Activated CD8-positive, alpha-beta memory T cell treated with anti-CD3 and anti-CD28 coated beads, Interleukin-2, amount 50 U/mL, for 24 hours (primary cell): ENCODE measurements around the gene ADK.
"Not testable (repeated sequence)": the region's sequence is repeated elsewhere in the genome, so short reads cannot be mapped to it uniquely, and the experiment has no call there.

Experiments used
- DNase-seq: peaks from one replicate; pipeline ENCODE4 v3.0.0-alpha.2; 2020; ENCODE audit errors: extremely low read depth

ADK gene

GRCh38 chr10:74488907-74489306 lies 337.9 kb downstream of the ADK start:
- DNase-seq, result no peak

- no peak for DNase-seq
Measured at GRCh38 chr10:74490551-74490950, 339.5 kb downstream of the ADK start.

- no peak for DNase-seq
Measured at GRCh38 chr10:74491014-74491413, 340.0 kb downstream of the ADK start.

GRCh38 chr10:74496276-74496675 lies 345.3 kb downstream of the ADK start:
- not testable (repeated sequence) for DNase-seq

GRCh38 chr10:74498664-74499063 lies 347.6 kb downstream of the ADK start:
- not testable (repeated sequence) for DNase-seq

GRCh38 chr10:74500026-74500704 lies 349.1 kb downstream of the ADK start:
- DNase-seq, result no peak

- DNase-seq, result no peak
Measured at GRCh38 chr10:74500816-74501215, 349.8 kb downstream of the ADK start.

GRCh38 chr10:74502963-74503608 lies 352.1 kb downstream of the ADK start:
- no peak for DNase-seq

- DNase-seq, result no peak
Measured at GRCh38 chr10:74507951-74508350, 356.9 kb downstream of the ADK start.

- no peak for DNase-seq
Measured at GRCh38 chr10:74510594-74510993, 359.6 kb downstream of the ADK start.

GRCh38 chr10:74511051-74511450 lies 360.0 kb downstream of the ADK start:
- no peak for DNase-seq

- DNase-seq, result no peak
Measured at GRCh38 chr10:74514322-74514721, 363.3 kb downstream of the ADK start.

GRCh38 chr10:74518061-74518460 lies 367.0 kb downstream of the ADK start:
- DNase-seq, result no peak

GRCh38 chr10:74521526-74521925 lies 370.5 kb downstream of the ADK start:
- no peak for DNase-seq

GRCh38 chr10:74523199-74523598 lies 372.2 kb downstream of the ADK start:
- no peak for DNase-seq

GRCh38 chr10:74525885-74526284 lies 374.9 kb downstream of the ADK start:
- DNase-seq, result no peak

- DNase-seq, result not testable (repeated sequence)
Measured at GRCh38 chr10:74527611-74528010, 376.6 kb downstream of the ADK start.

GRCh38 chr10:74529205-74529604 lies 378.2 kb downstream of the ADK start:
- DNase-seq, result no peak

GRCh38 chr10:74530981-74531380 lies 380.0 kb downstream of the ADK start:
- DNase-seq, result no peak

GRCh38 chr10:74539317-74539716 lies 388.3 kb downstream of the ADK start:
- DNase-seq, result no peak

GRCh38 chr10:74541375-74541774 lies 390.4 kb downstream of the ADK start:
- no peak for DNase-seq

- no peak for DNase-seq
Measured at GRCh38 chr10:74542077-74542476, 391.1 kb downstream of the ADK start.

GRCh38 chr10:74543276-74543675 lies 392.3 kb downstream of the ADK start:
- DNase-seq, result no peak

- no peak for DNase-seq
Measured at GRCh38 chr10:74544106-74544505, 393.1 kb downstream of the ADK start.
